NCI-H1436 treated with DMSO at 0.1 percent for 48 hours (cell line): ENCODE results near the gene AGPAT3.

ENCODE experiments used
- DNase-seq: peaks from one replicate; lab custom pipeline; 2025; lab: John Stamatoyannopoulos, UW

AGPAT3 gene

DNA sequence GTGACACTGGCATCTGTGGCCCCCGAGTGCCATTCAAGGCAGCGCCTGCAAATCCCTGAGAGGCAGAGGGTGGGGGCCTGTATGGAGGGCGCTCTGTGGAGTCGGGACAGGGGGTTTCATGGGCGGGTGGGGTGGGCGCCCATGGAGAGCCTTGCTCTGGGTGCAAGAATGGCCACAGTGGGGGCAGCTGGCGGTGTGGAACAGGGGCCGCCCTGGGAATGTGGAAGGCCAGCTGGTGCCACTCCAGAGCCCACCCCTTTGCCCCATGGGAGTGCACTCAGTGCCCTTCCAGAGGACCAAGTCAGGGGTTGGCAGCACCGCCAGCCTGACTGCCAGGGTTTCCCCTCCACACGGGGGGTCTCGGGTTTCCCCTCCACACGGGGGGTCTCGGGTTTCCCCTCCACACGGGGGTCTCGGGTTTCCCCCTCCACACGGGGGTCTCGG lies 92.1 kb downstream of the AGPAT3 start:
- DNase-seq, result no peak

DNA sequence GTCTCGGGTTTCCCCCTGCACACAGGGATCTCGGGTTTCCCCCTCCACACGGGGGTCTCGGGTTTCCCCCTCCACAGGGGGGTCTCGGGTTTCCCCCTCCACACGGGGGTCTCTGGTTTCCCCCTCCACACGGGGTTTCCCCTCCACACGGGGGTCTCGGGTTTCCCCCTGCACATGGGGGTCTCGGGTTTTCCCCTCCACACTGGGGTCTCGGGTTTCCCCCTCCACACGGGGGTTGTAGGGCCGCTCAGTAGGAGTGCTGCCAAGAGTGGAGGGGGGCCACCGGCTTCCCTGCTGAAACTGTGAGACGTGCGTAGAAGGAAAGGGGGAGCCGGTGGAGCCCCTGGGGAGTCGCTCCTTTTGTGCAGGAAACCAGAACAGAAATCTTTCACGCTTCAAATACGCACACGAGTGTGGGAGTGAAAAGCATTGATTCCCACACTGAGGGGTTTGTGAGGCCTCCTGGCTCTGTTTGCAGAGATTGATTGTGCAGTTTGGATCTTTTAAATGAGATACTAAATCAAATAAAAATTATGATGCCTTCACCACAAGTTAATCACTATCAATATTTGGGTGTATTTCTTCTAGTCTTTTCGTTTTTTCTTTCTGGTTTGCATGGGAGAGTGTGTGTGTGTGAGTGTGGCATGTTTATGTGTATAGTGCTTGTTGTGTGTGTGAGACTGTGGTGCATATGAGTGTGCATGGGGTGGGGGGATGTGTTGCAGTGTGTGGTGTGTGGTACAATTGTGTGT lies 92.8 kb downstream of the AGPAT3 start:
- DNase-seq, result no peak

DNA sequence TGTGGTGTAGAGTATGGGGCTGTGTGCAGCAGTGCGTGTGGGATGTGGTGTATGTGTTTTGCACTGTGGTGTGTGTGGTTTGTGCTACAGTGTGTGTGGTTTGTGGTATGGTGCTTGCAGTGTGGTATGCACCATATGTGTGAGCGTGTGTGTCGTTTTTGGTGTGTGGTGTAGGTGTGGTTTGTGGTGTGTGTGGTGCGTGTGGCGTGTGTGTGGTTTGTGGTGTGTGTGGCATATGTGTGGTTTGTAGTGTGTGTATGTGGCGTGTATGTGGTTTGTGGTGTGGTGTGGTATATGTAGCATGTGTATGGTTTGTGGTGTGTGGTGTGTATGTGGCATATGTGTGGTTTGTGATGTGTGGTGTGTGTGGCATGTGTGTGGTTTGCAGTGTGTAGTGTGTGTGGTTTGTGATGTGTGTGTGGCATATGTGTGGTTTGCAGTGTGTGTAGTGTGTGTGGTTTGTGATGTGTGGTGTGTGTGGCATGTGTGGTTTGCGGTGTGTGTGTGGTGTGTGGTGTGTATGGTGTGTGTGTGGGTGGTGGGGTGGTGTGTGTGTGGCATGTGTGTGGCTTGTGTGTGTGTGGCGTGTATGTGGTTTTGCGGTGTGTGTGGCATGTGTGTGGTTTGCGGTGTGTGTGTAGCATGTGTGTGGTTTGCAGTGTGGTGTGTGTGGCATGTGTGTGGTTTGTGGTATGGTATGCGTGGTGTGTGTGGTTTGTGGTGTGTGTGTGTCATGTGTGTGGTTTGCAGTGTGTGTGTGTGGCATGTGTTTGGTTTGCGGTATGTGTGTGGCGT lies 93.5 kb downstream of the AGPAT3 start:
- DNase-seq, result no peak

DNA sequence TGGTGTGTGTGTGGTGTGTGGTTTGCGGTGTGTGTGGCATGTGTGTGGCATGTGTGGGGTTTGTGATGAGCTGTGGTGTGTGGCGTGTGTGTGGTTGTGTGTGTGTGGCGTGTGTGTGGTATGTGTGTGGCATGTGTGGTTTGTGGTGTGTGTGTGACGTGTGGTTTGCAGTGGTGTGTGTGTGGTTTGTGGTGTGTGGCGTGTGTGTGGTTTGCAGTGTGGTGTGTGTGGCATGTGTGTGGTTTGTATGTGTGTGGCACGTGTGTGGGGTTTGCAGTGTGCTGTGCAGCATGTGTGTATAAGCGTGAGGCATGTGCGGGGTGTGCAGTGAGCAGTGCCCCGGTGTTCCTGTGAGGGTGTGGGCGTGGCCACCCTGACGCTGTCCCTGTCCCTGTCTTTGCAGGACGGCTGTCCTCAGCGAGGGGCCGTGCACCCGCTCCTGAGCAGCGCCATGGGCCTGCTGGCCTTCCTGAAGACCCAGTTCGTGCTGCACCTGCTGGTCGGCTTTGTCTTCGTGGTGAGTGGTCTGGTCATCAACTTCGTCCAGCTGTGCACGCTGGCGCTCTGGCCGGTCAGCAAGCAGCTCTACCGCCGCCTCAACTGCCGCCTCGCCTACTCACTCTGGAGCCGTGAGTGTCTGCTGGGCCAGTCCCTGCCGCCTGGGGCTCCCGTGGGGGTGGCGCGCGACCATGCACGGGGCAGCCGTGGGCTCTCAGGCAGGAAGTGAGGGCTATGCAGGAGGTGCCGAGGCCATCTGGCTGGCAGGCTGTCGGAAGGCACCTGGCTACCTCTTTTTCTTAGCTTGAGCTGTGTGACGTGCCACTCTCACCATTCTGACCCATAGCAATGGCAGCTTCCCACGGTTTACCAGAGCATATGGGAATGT lies 94.5 kb downstream of the AGPAT3 start:
- no peak for DNase-seq

DNA sequence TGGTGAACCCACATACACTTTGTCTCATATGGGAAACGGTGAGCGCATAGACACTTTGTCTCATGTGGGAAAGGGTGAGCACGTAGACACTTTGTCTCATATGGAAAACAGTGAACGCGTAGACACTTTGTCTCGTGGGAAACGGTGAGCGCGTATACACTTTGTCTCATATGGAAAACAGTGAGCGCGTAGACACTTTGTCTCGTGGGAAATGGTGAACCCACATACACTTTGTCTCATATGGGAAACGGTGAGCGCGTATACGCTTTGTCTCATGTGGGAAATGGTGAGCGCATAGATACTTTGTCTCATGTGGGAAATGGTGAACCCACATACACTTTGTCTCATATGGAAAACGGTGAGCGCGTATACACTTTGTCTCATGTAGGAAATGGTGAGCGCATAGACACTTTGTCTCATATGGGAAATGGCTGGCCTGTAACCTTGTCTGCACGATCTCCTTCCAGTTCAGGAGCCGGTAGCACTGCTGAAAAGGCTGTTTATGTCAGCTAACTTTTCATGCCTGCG lies 96.4 kb downstream of the AGPAT3 start:
- DNase-seq, result no peak

DNA sequence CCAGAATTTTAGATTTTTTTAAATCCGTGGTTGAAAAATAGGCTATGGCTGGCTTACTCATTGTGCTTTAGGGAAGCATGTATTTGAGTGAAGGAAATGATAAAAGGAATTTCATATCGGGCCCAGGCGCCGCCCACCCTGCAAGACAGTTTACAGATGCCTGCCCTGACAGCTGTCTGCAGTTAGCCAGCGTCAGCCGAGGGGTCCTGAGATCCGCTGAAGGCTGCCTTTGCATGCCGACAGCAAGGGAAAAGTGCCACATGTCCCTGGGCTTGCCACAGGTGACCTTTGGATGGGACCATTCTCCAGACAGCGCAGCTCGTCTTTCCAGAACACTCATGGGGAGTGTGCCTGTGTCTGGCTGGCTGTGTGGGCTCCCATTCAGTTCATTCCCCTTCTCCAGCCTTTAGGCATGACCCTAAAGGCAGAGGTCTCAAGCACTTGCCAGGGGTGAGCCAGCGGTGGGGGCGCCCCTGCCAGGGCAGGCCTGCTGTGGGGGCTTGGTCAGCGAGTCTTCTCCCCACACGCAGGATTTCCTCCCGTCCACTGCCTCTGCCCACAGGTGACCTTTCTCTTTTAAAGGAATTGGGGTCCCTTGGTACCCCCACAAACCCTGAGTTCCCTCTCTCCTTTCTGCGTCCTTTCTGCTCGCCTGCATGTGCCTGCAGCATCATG lies 101.0 kb downstream of the AGPAT3 start:
- DNase-seq, result no peak

DNA sequence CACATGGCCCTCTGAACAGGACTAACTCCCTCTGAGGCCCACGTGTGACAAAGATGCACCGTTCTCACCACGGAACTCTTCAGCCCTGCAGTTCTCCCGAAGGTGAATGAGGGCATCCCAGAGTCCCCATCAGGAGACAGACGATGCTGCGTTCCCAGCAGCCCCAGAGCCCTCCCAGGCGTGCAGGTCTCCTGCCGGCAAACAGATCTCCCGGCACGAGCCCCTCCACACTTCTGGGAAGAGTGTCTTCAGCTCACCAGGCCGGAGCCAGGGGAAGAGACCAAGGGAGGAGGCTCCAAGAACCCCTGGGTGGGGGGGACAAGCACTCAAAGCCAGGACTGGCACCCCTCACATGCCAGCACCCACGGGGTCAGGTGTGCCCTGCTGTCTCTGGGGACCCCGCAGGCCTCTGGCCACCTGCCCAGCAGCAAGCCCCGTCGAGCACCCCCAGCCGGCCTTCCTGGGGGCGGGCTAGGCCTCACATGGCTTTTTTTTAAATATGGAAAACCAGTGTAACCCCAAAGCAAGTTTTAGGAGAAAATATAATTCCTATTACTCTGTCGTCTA lies 102.0 kb downstream of the AGPAT3 start:
- DNase-seq, result no peak

DNA sequence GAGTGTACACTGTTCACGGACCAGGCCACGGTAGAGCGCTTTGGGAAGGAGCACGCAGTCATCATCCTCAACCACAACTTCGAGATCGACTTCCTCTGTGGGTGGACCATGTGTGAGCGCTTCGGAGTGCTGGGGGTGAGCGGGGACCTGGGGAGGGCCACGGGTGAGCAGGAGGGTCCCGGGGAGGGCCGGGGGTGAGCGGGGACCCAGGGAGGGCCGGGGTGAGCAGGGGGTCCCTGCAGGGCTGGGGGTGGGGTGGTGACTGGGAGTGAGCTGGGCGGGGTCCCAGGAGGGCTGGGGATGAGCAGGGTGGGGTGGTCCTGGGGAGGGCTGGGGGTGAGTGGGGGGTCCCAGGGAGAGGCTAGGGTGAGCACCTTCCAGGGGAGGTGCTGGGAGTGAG lies 103.0 kb downstream of the AGPAT3 start:
- DNase-seq, result no peak

DNA sequence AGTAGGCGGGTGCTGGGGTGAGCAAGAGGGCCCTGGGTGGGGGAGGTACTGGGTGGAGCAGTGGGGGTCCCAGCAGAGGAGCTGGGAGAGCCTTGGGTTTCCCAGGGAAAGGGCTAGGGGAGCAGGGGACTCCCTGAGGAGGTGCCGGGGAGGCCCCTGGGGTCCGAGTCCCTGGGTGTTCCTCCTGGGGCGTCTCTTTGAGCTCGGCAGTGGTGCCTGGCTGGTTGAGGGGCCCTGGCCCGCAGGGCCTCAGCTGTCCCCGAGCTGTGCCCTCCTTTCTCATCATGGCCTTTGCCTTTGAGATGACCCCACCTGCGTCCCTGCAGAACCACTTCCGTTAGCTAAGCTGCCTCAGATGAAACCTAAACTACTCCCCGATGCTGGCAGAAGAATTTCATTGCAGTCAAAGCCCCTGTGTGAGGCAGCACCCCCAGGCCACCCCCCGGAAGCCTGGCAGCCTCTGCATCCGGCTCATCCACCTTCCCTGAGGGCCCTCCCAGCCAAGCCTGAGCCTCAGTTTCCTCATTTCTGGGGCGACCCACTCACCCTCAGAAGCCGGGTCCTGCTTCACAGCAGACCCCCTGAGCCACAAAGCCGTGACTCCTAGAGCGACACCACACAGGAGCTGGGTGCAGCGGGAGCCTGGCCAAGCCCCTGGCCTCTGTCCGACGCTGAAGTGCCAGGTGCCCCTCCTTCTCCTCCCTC lies 103.5 kb downstream of the AGPAT3 start:
- DNase-seq, result no peak

DNA sequence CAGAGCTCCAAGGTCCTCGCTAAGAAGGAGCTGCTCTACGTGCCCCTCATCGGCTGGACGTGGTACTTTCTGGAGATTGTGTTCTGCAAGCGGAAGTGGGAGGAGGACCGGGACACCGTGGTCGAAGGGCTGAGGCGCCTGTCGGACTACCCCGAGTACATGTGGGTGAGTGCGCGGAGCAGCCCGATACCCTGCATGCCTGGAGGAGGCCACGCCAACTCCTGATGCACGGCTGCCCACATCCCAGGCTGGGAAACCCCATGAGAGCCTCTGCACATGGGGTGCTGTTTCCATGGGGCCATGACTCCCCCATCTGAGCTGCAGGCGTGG lies 104.1 kb downstream of the AGPAT3 start:
- no peak for DNase-seq

DNA sequence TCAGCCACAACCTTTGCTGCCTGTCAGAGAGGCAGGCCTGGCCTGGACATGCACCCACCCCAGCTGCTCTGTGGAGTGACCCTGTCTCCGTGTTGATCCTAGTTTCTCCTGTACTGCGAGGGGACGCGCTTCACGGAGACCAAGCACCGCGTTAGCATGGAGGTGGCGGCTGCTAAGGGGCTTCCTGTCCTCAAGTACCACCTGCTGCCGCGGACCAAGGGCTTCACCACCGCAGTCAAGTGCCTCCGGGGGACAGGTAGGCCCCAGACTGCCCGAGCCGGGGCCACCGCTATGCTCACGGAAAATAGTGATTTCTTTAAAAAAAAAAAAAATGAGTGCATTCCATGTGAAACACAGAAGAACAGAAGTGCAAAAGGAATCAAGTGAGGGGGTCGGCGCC lies 105.5 kb downstream of the AGPAT3 start:
- DNase-seq, result no peak

DNA sequence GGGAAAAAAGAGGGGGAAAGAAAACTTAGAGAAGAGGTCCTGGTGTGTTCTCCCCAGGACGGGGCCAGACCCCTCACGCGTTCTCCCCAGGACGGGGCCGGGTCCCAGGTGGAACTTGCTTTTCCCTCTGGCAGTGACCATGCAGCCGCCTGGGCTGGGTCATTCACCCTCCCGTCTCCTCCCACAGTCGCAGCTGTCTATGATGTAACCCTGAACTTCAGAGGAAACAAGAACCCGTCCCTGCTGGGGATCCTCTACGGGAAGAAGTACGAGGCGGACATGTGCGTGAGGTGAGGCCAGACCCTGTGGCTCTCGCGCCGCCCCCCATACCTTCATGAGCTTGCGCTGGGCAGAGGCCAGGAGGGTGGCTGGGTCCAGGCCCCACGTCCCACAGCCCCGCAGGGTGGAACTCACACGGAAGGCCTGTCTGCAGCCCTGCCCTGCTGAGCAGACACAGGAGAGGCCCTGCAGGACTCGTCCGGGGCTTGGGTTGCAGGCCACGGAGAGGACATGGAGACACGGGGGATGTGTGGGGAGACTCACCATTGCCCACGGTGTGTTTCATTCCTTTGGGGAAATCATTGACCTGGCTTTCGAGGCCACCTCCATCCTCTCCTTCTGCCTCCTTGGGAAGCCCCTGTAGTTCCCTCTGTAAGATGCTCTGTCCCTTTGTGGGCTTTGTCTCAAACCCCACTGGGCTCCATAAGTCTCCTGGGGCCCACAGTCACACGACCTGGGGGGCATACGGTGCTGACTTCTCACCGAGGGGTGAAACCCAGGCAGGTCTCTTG lies 106.4 kb downstream of the AGPAT3 start:
- DNase-seq, result no peak

DNA sequence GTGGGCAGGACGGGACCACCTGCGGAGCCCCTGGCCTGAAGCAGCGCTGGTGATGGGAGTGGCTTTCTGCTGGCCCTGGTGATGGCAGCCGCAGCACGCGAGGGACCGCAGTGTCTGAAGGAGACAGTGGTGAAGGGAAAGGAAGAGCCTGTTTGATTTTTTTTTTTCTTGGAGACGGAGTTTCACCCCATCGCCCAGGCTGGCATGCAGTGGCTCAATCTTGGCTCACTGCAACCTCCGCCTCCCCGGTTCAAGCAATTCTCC lies 106.9 kb downstream of the AGPAT3 start:
- no peak for DNase-seq

DNA sequence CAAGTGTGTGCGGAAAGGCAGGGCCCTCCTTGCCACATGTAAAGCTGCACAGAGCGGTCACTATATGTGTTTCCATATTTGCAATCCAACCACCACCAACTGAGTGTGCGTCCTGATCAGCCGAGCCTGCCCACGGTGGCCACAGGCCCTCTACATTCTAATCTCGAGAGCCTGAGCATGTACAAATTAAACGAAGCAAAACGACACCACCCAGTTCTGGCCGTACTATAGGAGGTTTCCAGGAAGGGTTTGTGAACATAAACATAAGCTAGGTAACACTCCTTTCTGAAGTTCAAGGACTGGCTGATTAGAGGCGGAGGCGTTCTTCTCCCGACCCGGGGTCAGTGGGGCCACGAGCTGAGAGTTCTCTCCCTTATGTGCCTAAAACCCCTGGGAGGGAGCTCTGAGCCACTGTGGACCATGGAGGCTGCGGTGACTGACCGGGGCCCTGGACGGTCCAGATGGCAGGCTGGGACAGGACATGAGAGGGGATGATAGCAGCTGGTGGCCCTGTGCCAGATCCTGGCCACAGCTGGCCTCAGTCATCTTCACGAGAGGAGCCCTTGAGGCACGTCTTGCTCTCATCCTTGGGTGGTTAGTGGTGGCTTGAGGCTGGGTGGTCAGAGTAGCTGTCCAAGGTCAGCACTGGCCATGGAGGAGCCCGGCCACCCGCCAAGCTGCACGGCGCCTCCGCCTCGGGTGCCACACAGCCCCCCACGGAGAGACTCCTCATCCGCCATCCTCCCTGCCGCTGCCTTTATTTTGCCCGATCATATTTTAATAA lies 108.0 kb downstream of the AGPAT3 start:
- no peak for DNase-seq

DNA sequence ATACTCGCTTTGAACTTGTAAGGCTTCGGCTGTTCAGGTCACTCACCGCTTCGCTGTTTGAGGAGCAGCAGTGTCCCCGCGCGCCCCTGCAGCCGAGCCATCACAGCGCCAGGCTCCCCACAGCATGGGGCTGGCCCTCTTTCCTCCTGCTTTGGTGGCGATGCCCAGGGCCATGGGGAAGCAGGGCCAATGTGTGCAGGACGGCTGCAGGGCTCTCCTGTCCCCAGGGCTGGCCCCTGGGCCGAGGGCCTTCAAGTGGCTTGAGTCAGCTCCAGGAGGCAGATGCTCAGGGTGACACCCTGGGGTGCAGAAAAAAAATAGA lies 108.6 kb downstream of the AGPAT3 start:
- no peak for DNase-seq

DNA sequence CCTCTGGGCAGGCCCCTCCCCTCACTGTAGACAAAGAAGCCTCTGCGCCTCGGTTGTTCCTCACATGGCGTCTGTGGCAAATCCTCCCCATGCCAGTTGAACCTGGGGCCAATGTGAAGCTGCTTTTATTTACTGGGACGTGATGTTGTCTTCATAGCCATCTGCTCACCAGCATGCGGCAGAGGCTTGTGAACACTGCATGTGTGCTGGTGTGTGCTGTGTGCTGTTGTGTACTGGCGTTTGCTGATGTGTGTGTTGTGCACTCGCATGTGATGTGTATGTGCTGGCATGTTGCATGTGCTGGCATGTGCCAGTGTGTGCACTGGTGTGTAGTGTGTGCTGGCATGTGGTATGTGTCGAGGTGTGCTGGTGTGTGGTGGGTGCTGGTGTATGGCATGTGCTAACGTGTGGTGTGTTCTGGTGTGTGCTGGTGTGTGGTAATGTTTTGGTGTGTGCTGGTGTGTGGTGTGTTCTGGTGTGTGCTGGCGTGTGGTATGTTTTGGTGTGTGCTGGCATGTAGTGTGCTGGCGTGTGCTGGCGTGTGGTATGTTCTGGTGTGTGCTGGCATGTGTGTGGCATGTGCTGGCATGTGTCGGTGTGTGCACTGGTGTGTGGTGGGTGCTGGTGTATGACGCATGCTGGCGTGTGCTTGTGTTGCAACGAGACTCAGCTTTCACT lies 109.9 kb downstream of the AGPAT3 start:
- no peak for DNase-seq

DNA sequence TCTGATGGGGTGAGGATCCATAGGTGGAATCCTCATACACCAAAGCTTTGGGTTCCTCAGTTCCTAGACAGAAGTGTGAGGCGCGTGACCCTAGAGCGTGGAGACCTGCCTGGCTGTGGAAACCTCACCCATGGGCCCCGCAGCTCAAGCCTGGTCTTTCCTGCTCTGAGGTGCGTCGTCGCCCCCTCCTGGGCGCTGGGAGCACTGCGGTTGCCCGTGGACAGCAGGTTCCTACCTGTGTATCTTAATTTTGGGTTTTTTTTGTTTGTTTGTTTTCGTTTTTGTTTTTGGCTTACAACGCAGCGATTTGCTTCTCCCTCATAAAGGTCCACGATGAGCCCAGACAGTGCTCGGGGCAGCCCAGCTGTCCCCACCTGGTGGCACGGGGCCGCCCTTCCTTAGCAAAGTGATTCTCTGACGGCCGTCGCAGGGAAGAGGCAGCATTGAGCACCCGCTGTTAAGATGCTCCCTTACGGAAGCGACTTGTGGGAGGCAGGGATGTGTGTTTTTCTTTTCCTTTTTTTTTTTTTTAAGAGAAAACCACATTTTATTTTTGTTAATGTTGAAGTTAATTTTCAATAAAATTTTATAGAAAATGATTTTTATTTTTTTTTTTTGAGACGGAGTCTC lies 110.6 kb downstream of the AGPAT3 start:
- DNase-seq, result no peak

DNA sequence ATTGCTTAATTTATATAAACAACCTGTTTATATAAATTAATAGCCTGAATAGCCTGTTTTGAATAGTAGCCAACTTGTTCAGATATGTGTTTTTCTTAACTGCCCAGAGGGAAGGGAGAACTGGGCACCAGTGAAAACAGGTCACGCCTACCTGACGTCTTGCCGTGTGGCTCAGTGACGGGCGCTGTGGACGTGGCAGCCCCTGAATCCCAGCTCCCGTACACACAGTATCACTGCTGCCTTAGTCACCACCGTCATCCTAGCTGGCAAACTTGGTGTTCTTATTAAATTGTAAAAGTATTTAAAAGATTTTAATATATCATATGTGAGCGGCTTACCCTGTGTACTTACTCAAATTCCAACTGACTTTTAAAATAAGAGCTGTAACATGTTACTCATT lies 111.6 kb downstream of the AGPAT3 start:
- DNase-seq, result no peak

DNA sequence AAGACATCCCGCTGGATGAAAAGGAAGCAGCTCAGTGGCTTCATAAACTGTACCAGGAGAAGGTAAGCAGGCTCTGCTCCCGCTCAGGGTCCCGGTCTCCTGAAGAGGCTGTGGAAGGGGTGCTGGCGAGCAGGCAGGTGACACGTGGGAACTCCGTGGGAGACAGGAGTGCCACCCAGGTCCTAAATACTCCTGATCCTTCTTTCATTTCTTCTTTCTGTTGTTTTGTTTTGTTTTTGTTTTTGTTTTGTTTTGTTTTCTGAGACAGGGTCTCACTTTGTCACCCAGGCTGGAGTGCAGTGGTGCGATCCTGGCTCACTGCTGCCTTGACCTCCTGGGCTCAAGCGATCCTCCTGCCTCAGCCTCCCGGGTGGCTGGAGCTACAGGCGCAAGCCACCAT lies 113.0 kb downstream of the AGPAT3 start:
- DNase-seq, result no peak
